GM21723 (cell line): ENCODE results near the gene NPTX2.

Experiments
- ATAC-seq: cut with Tn5 transposase; IDR thresholded peaks from one replicate; pipeline ENCODE4 v1.9.1; 2021; ENCODE audit warnings: mild to moderate bottlenecking, moderate library complexity; ENCODE audit not compliant: unreplicated experiment

Gene NPTX2

GRCh38 chr7:98617960-98618418 is 904 bp downstream of the NPTX2 start:
- no peak for ATAC-seq

- ATAC-seq: no peak
Measured at GRCh38 chr7:98618786-98619185, 1.7 kb downstream of the NPTX2 start.

- no peak for ATAC-seq
Measured at GRCh38 chr7:98619450-98620321, 2.6 kb downstream of the NPTX2 start.

- ATAC-seq: no peak
Measured at GRCh38 chr7:98621573-98622482, 4.7 kb downstream of the NPTX2 start.

GRCh38 chr7:98622926-98623325 is 5.8 kb downstream of the NPTX2 start:
- ATAC-seq: no peak

- no peak for ATAC-seq
Measured at GRCh38 chr7:98624846-98625420, 7.8 kb downstream of the NPTX2 start.

GRCh38 chr7:98626460-98627412 is 9.7 kb downstream of the NPTX2 start:
- no peak for ATAC-seq

- ATAC-seq: no peak
Measured at GRCh38 chr7:98627413-98627790, 10.3 kb downstream of the NPTX2 start.

GRCh38 chr7:98628418-98628817 is 11.3 kb downstream of the NPTX2 start:
- ATAC-seq: no peak

- ATAC-seq: no peak
Measured at GRCh38 chr7:98629001-98629431, 11.9 kb downstream of the NPTX2 start.

GRCh38 chr7:98630149-98630548 is 13.1 kb downstream of the NPTX2 start:
- no peak for ATAC-seq

- no peak for ATAC-seq
Measured at GRCh38 chr7:98630770-98631169, 13.7 kb downstream of the NPTX2 start.

GRCh38 chr7:98638853-98639252 is 21.8 kb downstream of the NPTX2 start:
- ATAC-seq: no peak

GRCh38 chr7:98640375-98640774 is 23.3 kb downstream of the NPTX2 start:
- ATAC-seq: no peak

GRCh38 chr7:98641646-98642500 is 24.8 kb downstream of the NPTX2 start:
- ATAC-seq: peak; percentile 82

- ATAC-seq: peak; percentile 30
Measured at GRCh38 chr7:98643236-98643985, 26.3 kb downstream of the NPTX2 start.

- ATAC-seq: no peak
Measured at GRCh38 chr7:98646465-98646864, 29.4 kb downstream of the NPTX2 start.

GRCh38 chr7:98647326-98647725 is 30.2 kb downstream of the NPTX2 start:
- ATAC-seq: no peak

GRCh38 chr7:98651760-98652159 is 34.7 kb downstream of the NPTX2 start:
- ATAC-seq: no peak
